Erythroblast (primary cell): ENCODE measurements around the gene INPP4B.

Experiments used
- GATA1 ChIP-seq: IDR thresholded peaks from 2 replicates; pipeline ENCODE4 v1.6.1; 2011; ENCODE audit warnings: low read depth, mild to moderate bottlenecking, control low read depth, low read length, moderate library complexity
- POLR2A ChIP-seq: IDR thresholded peaks from 2 replicates; pipeline ENCODE4 v1.6.1; 2011; ENCODE audit warnings: mild to moderate bottlenecking, low read length

- no peak for TF ChIP-seq POLR2A
- TF ChIP-seq GATA1 = no peak
These were observed 271.8 kb downstream of the INPP4B start for GRCh38 chr4:142574306-142574705.
